Panc1 (cell line): ENCODE measurements around the gene KBTBD3. TPM values are rescaled to one million over a fixed set of nuclear protein-coding genes. Genes with fewer than 3 reads are reported as not detected.

ENCODE experiments used
- ATAC-seq: fragments of 200-7000 bp; cut with Tn5 transposase; 2 replicates; pipeline ENCODE4 v1.9.1; 2020; ENCODE audit warnings: mild to moderate bottlenecking, moderate library complexity
- BruUV-seq: library from RNA; stranded (reverse); fragments of 400-500 nt; replicated peaks from 2 replicates; lab custom pipeline; 2021; lab: Mats Ljungman, UMichigan
- CTCF ChIA-PET: fragments of 300-600 bp; sonication (Branson Sonifier 250); formaldehyde crosslinking; loops from one replicate; lab custom pipeline; 2022; ENCODE audit warnings: antibody characterized with exemption; lab: Charles Lee
- POLR2A ChIA-PET: fragments of 300-600 bp; sonication (Branson Sonifier 250); formaldehyde crosslinking; loops from one replicate; lab custom pipeline; 2022; ENCODE audit warnings: antibody characterized with exemption; lab: Charles Lee
- DNase-seq: peaks from one replicate; pipeline ENCODE4 v3.0.0-alpha.2; 2010; ENCODE audit warnings: low read depth, low spot score
- H3K27ac ChIP-seq: 2 replicates; pipeline ENCODE4 v1.5.1; 2011; ENCODE audit warnings: mild to moderate bottlenecking, low read length, inconsistent platforms
- H3K27me3 ChIP-seq: fragments of 200-500 bp; sonication (Bioruptor generic); 2 replicates; pipeline ENCODE4 v1.6.0; 2014; ENCODE audit warnings: low read length, inconsistent platforms; ENCODE audit not compliant: control insufficient read depth, insufficient read depth
- H3K36me3 ChIP-seq: fragments of 200-500 bp; sonication (Bioruptor generic); 2 replicates; pipeline ENCODE4 v1.5.1; 2014; ENCODE audit warnings: inconsistent platforms, mild to moderate bottlenecking, low read length, moderate library complexity; ENCODE audit not compliant: control insufficient read depth, insufficient read depth
- H3K4me1 ChIP-seq: 2 replicates; pipeline ENCODE4 v1.5.1; 2011; ENCODE audit warnings: inconsistent platforms, mild to moderate bottlenecking, low read length, moderate library complexity; ENCODE audit not compliant: control insufficient read depth, insufficient read depth
- H3K4me3 ChIP-seq, 2 experiments: 2 replicates each; pipeline ENCODE4 v1.5.1; 2011 to 2012; ENCODE audit warnings: low read depth in 2 of 2, low read length in 2 of 2, mild to moderate bottlenecking in 2 of 2, inconsistent platforms in 1 of 2, moderate library complexity in 1 of 2
- H3K9me3 ChIP-seq: fragments of 200-500 bp; sonication (Bioruptor generic); 2 replicates; pipeline ENCODE4 v1.5.1; 2014; ENCODE audit warnings: low read depth, mild to moderate bottlenecking, inconsistent platforms, low read length, moderate library complexity; ENCODE audit not compliant: control insufficient read depth, insufficient read depth
- POLR2AphosphoS5 ChIP-seq: IDR thresholded peaks from 2 replicates; pipeline ENCODE4 v1.6.1; 2012; ENCODE audit warnings: mild to moderate bottlenecking, low read depth, low read length, moderate library complexity
- SIN3A ChIP-seq: IDR thresholded peaks from 2 replicates; pipeline ENCODE4 v1.6.1; 2012; ENCODE audit warnings: low read depth, mild to moderate bottlenecking, low read length, moderate library complexity, borderline replicate concordance; ENCODE audit not compliant: insufficient read depth
- TCF7L2 ChIP-seq: IDR thresholded peaks from 2 replicates; pipeline ENCODE4 v1.6.1; 2011; ENCODE audit warnings: mild to moderate bottlenecking, low read depth, low read length, inconsistent platforms
- in situ Hi-C: cut with HindIII; loops from 2 replicates; pipeline ENCODE4 v1.10.0; 2016; ENCODE audit warnings: low sequenced_read_pairs, low pct_unique_long_range_greater_than_20kb
- intact Hi-C: fragments of 100-400 bp; cut with micrococcal nuclease; formaldehyde crosslinking; loops from one replicate; pipeline ENCODE4 v1.10.0; 2022; ENCODE audit not compliant: unreplicated experiment
- total RNA-seq: library from RNA; stranded (reverse); gene quantifications from one replicate; pipeline ENCODE4 v1.2.1, GENCODE V29; 2021; ENCODE audit not compliant: unreplicated experiment
- TF ChIP-seq, protein P1 (sequence below): fragments of 450-650 bp; IDR thresholded peaks from 2 replicates; pipeline ENCODE4 v1.5.1; 2017; ENCODE audit warnings: mild to moderate bottlenecking
- TF ChIP-seq, protein P2 (sequence below), 2 experiments: IDR thresholded peaks; 2 replicates each; pipeline ENCODE4 v1.6.1; 2011 to 2012; ENCODE audit warnings: low read depth in 2 of 2, control low read depth in 1 of 2, low read length in 1 of 2, mild to moderate bottlenecking in 1 of 2, moderate library complexity in 1 of 2; ENCODE audit not compliant: insufficient read depth in 1 of 2

The KBTBD3 gene
- total RNA-seq, 1 experiment from 2014 or later: 5.7 TPM

DNA sequence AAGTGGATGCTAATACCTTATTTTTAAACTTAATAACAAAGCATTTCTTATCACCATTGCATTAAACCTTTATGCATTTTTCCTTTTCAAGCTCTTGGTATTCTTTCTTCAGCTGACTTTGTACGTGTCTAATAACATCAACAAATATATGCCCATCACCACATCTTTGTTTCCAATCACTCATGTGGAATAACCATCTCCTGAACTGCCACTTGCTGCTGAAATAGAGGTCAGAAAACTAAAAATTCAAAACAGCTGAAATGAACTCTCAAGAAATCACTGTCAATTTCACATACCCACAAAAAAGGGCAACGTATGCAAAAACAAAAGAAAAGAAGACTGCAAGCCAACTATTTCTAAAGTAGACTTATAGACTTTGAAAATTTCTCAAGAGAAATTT, 62.5 kb downstream of the KBTBD3 start:
- DNase-seq (no peak), ATAC-seq (no peak)
- BruUV-seq: no TSS peak
- Histone ChIP-seq H3K27me3 (no peaks in the 10 kb centered on the region), H3K4me3 (no peak overlapping the region), H3K27ac (no peak overlapping the region), H3K4me1 (no peaks in the 10 kb centered on the region; the same call in 1 of the 2 replicates), H3K36me3 (peaks cover 9% of the 10 kb centered on the region), H3K9me3 (no peaks in the 10 kb centered on the region)
- intact Hi-C loops: no loop called here
- ChIA-PET CTCF (no interaction called here), POLR2A (no interaction called here)
- in situ Hi-C loops: no loop called here
- no peak for TF ChIP-seq SIN3A
- TF ChIP-seq POLR2AphosphoS5: no peak
- TF ChIP-seq, protein P1, sequence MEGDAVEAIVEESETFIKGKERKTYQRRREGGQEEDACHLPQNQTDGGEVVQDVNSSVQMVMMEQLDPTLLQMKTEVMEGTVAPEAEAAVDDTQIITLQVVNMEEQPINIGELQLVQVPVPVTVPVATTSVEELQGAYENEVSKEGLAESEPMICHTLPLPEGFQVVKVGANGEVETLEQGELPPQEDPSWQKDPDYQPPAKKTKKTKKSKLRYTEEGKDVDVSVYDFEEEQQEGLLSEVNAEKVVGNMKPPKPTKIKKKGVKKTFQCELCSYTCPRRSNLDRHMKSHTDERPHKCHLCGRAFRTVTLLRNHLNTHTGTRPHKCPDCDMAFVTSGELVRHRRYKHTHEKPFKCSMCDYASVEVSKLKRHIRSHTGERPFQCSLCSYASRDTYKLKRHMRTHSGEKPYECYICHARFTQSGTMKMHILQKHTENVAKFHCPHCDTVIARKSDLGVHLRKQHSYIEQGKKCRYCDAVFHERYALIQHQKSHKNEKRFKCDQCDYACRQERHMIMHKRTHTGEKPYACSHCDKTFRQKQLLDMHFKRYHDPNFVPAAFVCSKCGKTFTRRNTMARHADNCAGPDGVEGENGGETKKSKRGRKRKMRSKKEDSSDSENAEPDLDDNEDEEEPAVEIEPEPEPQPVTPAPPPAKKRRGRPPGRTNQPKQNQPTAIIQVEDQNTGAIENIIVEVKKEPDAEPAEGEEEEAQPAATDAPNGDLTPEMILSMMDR: no peak
- TF ChIP-seq, protein P2, sequence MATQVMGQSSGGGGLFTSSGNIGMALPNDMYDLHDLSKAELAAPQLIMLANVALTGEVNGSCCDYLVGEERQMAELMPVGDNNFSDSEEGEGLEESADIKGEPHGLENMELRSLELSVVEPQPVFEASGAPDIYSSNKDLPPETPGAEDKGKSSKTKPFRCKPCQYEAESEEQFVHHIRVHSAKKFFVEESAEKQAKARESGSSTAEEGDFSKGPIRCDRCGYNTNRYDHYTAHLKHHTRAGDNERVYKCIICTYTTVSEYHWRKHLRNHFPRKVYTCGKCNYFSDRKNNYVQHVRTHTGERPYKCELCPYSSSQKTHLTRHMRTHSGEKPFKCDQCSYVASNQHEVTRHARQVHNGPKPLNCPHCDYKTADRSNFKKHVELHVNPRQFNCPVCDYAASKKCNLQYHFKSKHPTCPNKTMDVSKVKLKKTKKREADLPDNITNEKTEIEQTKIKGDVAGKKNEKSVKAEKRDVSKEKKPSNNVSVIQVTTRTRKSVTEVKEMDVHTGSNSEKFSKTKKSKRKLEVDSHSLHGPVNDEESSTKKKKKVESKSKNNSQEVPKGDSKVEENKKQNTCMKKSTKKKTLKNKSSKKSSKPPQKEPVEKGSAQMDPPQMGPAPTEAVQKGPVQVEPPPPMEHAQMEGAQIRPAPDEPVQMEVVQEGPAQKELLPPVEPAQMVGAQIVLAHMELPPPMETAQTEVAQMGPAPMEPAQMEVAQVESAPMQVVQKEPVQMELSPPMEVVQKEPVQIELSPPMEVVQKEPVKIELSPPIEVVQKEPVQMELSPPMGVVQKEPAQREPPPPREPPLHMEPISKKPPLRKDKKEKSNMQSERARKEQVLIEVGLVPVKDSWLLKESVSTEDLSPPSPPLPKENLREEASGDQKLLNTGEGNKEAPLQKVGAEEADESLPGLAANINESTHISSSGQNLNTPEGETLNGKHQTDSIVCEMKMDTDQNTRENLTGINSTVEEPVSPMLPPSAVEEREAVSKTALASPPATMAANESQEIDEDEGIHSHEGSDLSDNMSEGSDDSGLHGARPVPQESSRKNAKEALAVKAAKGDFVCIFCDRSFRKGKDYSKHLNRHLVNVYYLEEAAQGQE (IDR thresholded peaks at IDR 0.05; ENCODE audit: insufficient read depth in 1 of 2, low read depth in 2 of 2, low read length in 1 of 2): no peak
- no peak for TF ChIP-seq TCF7L2

DNA sequence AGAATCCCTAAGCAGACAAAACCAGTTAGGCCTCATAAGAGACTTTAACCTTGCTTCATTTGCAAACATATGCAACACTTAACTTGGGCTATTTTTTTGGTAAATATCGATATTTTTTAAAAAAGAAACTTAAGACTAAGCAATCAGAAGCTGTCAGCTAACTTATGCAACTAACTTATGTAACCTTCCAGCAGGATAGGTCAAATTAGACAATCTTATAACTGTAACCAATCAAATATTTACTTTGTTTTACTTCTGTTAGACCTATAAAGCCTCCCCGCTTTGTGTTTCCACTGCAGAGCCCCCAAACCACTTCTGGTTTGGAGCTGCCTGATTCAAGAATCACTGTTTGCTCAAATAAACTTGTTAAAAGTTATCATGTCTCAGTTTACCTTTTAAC, 63.1 kb downstream of the KBTBD3 start:
- intact Hi-C loops: no loop called here
- no peaks in the 10 kb centered on the region; the same call in 1 of the 2 replicates for H3K9me3 ChIP-seq
- H3K4me3 ChIP-seq: no peak overlapping the region
- DNase-seq (no peak), ATAC-seq (no peak)
- POLR2A ChIA-PET: no interaction called here
- H3K27me3 ChIP-seq: no peaks in the 10 kb centered on the region
- no TSS peak for BruUV-seq
- no peak overlapping the region for H3K27ac ChIP-seq
- in situ Hi-C loops: no loop called here
- no peak for TF ChIP-seq POLR2AphosphoS5
- TF ChIP-seq TCF7L2: no peak
- TF ChIP-seq, protein P1: no peak
- no peak for TF ChIP-seq SIN3A
- TF ChIP-seq, protein P2 (IDR thresholded peaks at IDR 0.05; ENCODE audit: insufficient read depth in 1 of 2, low read depth in 2 of 2, low read length in 1 of 2): no peak
- CTCF ChIA-PET: no interaction called here
- no peaks in the 10 kb centered on the region for H3K4me1 ChIP-seq
- peaks cover 9% of the 10 kb centered on the region for H3K36me3 ChIP-seq
